CD4-positive, alpha-beta memory T cell (primary cell): ENCODE measurements around the gene RNF38. TPM values are rescaled to one million over a fixed set of nuclear protein-coding genes. Genes with fewer than 3 reads are reported as not detected.
"Not testable (repeated sequence)": the region's sequence is repeated elsewhere in the genome, so short reads cannot be mapped to it uniquely, and the experiment has no call there.

ENCODE experiments used
- CTCF ChIA-PET: fragments of 350-600 bp; sonication (Branson Sonifier 250); formaldehyde crosslinking; loops from one replicate; lab custom pipeline; 2021; ENCODE audit warnings: inconsistent platforms; ENCODE audit not compliant: partially characterized antibody; lab: Charles Lee
- POLR2A ChIA-PET: fragments of 350-600 bp; sonication (Branson Sonifier 250); formaldehyde crosslinking; loops from one replicate; lab custom pipeline; 2021; ENCODE audit not compliant: partially characterized antibody; lab: Charles Lee
- DNase-seq, 5 donors: peaks; one replicate each; pipeline versions ENCODE4 v3.0.0 to v3.0.0-alpha.2; 2020 to 2022; ENCODE audit warnings: mixed read lengths in 1 of 5
- H3K27ac ChIP-seq: one replicate; pipeline ENCODE4 v1.7.0; 2013; ENCODE audit warnings: low read depth, low read length
- H3K27me3 ChIP-seq: 2 replicates; pipeline ENCODE4 v1.7.0; 2013; ENCODE audit warnings: mild to moderate bottlenecking, low read length, moderate library complexity; ENCODE audit not compliant: insufficient read depth
- H3K36me3 ChIP-seq: 2 replicates; pipeline ENCODE4 v1.7.0; 2013; ENCODE audit warnings: mild to moderate bottlenecking, low read length, moderate library complexity; ENCODE audit not compliant: insufficient read depth
- H3K4me1 ChIP-seq: 2 replicates; pipeline ENCODE4 v1.7.0; 2013; ENCODE audit warnings: mild to moderate bottlenecking, low read length, moderate library complexity; ENCODE audit not compliant: insufficient read depth
- H3K4me3 ChIP-seq, 2 donors: one replicate each; pipeline ENCODE4 v1.7.0; 2013; ENCODE audit warnings: low read length in 2 of 2, mild to moderate bottlenecking in 1 of 2
- H3K9me3 ChIP-seq, 2 donors: one replicate each; pipeline ENCODE4 v1.7.0; 2013; ENCODE audit warnings: low read length in 2 of 2, control low read depth in 1 of 2; ENCODE audit not compliant: control insufficient read depth in 1 of 2
- H3K27ac Mint-ChIP-seq, 7 donors: one replicate each; pipeline ENCODE4 v1.8.0; 2020 to 2021; ENCODE audit warnings: mixed read lengths in 7 of 7, mild to moderate bottlenecking in 6 of 7, inconsistent platforms in 3 of 7, moderate library complexity in 3 of 7
- H3K27me3 Mint-ChIP-seq, 2 donors: one replicate each; pipeline ENCODE4 v1.8.0; 2020 to 2021; ENCODE audit warnings: mixed read lengths in 2 of 2
- H3K36me3 Mint-ChIP-seq, 2 donors: one replicate each; pipeline ENCODE4 v1.8.0; 2020 to 2021; ENCODE audit warnings: mixed read lengths in 2 of 2, inconsistent platforms in 1 of 2, mild to moderate bottlenecking in 1 of 2
- H3K4me1 Mint-ChIP-seq, 4 donors: one replicate each; pipeline ENCODE4 v1.8.0; 2020 to 2021; ENCODE audit warnings: mixed read lengths in 4 of 4, mild to moderate bottlenecking in 1 of 4
- H3K4me3 Mint-ChIP-seq, 8 donors: one replicate each; pipeline ENCODE4 v1.8.0; 2020 to 2021; ENCODE audit warnings: mixed read lengths in 8 of 8, mild to moderate bottlenecking in 7 of 8, moderate library complexity in 6 of 8, inconsistent platforms in 3 of 8
- H3K9me3 Mint-ChIP-seq, 8 donors: one replicate each; pipeline ENCODE4 v1.8.0; 2020 to 2021; ENCODE audit warnings: mixed read lengths in 8 of 8, mild to moderate bottlenecking in 5 of 8, inconsistent platforms in 3 of 8, moderate library complexity in 1 of 8
- intact Hi-C: fragments of 100-400 bp; cut with micrococcal nuclease; formaldehyde crosslinking; loops from one replicate; pipeline ENCODE4 v1.15.1; 2023
- polyA plus RNA-seq, 2 donors: library from polyadenylated mRNA; unstranded; fragments of 300-500 nt; fragmentation: Illumina TruSeq; gene quantifications; one replicate each; pipeline ENCODE4 v1.2.3, GENCODE V29; 2021
- total RNA-seq, 2 experiments: library from RNA; stranded (reverse); gene quantifications; one replicate each; pipeline ENCODE4 v1.2.3, GENCODE V29; 2021

The RNF38 gene
- total and polyA plus RNA-seq, 4 experiments from 2014 or later = 16.5 to 78.3 (median 55.4) TPM

- intact Hi-C loops = no loop called here
- ChIA-PET POLR2A (no interaction called here), CTCF (no interaction called here)
Measured at GRCh38 chr9:36322462-36322861, 77.6 kb downstream of the RNF38 start.

GRCh38 chr9:36321903-36322302 is 78.2 kb downstream of the RNF38 start:
- intact Hi-C loops, H3K4me3 Mint-ChIP-seq, H3K27me3 Mint-ChIP-seq, H3K4me3 ChIP-seq, H3K27me3 ChIP-seq, H3K27ac Mint-ChIP-seq, H3K36me3 ChIP-seq, H3K36me3 Mint-ChIP-seq, DNase-seq, H3K9me3 Mint-ChIP-seq, CTCF ChIA-PET, H3K4me1 ChIP-seq, H3K9me3 ChIP-seq, H3K4me1 Mint-ChIP-seq, POLR2A ChIA-PET, H3K27ac ChIP-seq: not testable (repeated sequence)

More at GRCh38 chr9:36322462-36322861, 77.6 kb downstream of the RNF38 start:
- no peaks in the 10 kb centered on the region for H3K9me3 ChIP-seq
- Mint-ChIP-seq H3K4me1 (peaks cover 0 to 2% (median 0%) of the 10 kb centered on the region in 4 donors), H3K27me3 (peaks cover 0 to 3% of the 10 kb centered on the region in 2 donors), H3K27ac (no peak overlapping the region), H3K9me3 (peaks cover 0 to 4% (median 0%) of the 10 kb centered on the region in 8 donors), H3K36me3 (no peaks in the 10 kb centered on the region), H3K4me3 (no peak overlapping the region)
- H3K4me1 ChIP-seq = no peaks in the 10 kb centered on the region
- no peak for DNase-seq
- H3K4me3 ChIP-seq = no peak overlapping the region
- H3K27me3 ChIP-seq = no peaks in the 10 kb centered on the region
- no peak overlapping the region for H3K27ac ChIP-seq
- H3K36me3 ChIP-seq = no peaks in the 10 kb centered on the region

- Mint-ChIP-seq H3K27me3 (peaks cover 0 to 3% of the 10 kb centered on the region in 2 donors), H3K27ac (no peak overlapping the region), H3K4me1 (peaks cover 0 to 2% (median 0%) of the 10 kb centered on the region in 4 donors), H3K9me3 (peaks cover 0 to 3% (median 0%) of the 10 kb centered on the region in 8 donors), H3K4me3 (no peak overlapping the region), H3K36me3 (no peaks in the 10 kb centered on the region)
- Histone ChIP-seq H3K27me3 (no peaks in the 10 kb centered on the region), H3K4me1 (no peaks in the 10 kb centered on the region), H3K36me3 (no peaks in the 10 kb centered on the region), H3K9me3 (no peaks in the 10 kb centered on the region), H3K27ac (no peak overlapping the region), H3K4me3 (no peak overlapping the region)
- DNase-seq = no peak
- intact Hi-C loops = no loop called here
- POLR2A ChIA-PET = no interaction called here
- CTCF ChIA-PET = interaction anchor here (0.9 to 1.1 kb wide), 2 partner anchors 8 to 11 kb away, joined by 3 to 5 read pairs; no protein-coding TSS in a partner anchor
Measured at GRCh38 chr9:36320466-36320865, 79.6 kb downstream of the RNF38 start.

GRCh38 chr9:36319806-36320205 is 80.3 kb downstream of the RNF38 start:
- DNase-seq = no peak
- ChIA-PET POLR2A (no interaction called here), CTCF (interaction anchor here (1.1 kb wide), 1 partner anchor 9 kb away, joined by 3 read pairs; no protein-coding TSS in a partner anchor)
- H3K36me3 Mint-ChIP-seq = no peaks in the 10 kb centered on the region
- no peaks in the 10 kb centered on the region for H3K9me3 ChIP-seq
- no peak overlapping the region for H3K27ac ChIP-seq
- H3K36me3 ChIP-seq = no peaks in the 10 kb centered on the region
- no peaks in the 10 kb centered on the region for H3K4me1 ChIP-seq
- peaks cover 0 to 4% (median under 1%) of the 10 kb centered on the region in 4 donors for H3K4me1 Mint-ChIP-seq
- no peak overlapping the region for H3K4me3 Mint-ChIP-seq
- H3K4me3 ChIP-seq = no peak overlapping the region
- peaks cover 0 to 3% (median 0%) of the 10 kb centered on the region in 8 donors for H3K9me3 Mint-ChIP-seq
- no peak overlapping the region for H3K27ac Mint-ChIP-seq
- no peaks in the 10 kb centered on the region for H3K27me3 ChIP-seq
- peaks cover 0 to 3% of the 10 kb centered on the region in 2 donors for H3K27me3 Mint-ChIP-seq
- intact Hi-C loops = no loop called here

- Mint-ChIP-seq H3K27me3 (peaks cover 0 to 3% of the 10 kb centered on the region in 2 donors), H3K4me3 (no peak overlapping the region), H3K9me3 (peaks cover 0 to 3% (median 0%) of the 10 kb centered on the region in 8 donors), H3K27ac (no peak overlapping the region), H3K4me1 (peaks cover 0 to 4% (median under 1%) of the 10 kb centered on the region in 4 donors), H3K36me3 (no peaks in the 10 kb centered on the region)
- no peaks in the 10 kb centered on the region for H3K27me3 ChIP-seq
- DNase-seq = no peak
- no peaks in the 10 kb centered on the region for H3K36me3 ChIP-seq
- H3K27ac ChIP-seq = no peak overlapping the region
- intact Hi-C loops = no loop called here
- H3K4me1 ChIP-seq = no peaks in the 10 kb centered on the region
- ChIA-PET POLR2A (no interaction called here), CTCF (interaction anchor here (1.1 to 1.2 kb wide), 2 partner anchors 10 kb away, joined by 3 to 7 read pairs; no protein-coding TSS in a partner anchor)
- no peak overlapping the region for H3K4me3 ChIP-seq
- no peaks in the 10 kb centered on the region for H3K9me3 ChIP-seq
Measured at GRCh38 chr9:36319183-36319582, 80.9 kb downstream of the RNF38 start.

- Histone ChIP-seq H3K4me1 (no peaks in the 10 kb centered on the region), H3K4me3 (no peak overlapping the region), H3K9me3 (no peaks in the 10 kb centered on the region), H3K27me3 (no peaks in the 10 kb centered on the region), H3K36me3 (no peaks in the 10 kb centered on the region), H3K27ac (no peak overlapping the region)
- H3K4me1 Mint-ChIP-seq = peaks cover 0 to 4% (median under 1%) of the 10 kb centered on the region in 4 donors
- H3K4me3 Mint-ChIP-seq = no peak overlapping the region
- peaks cover 0 to 3% (median 0%) of the 10 kb centered on the region in 8 donors for H3K9me3 Mint-ChIP-seq
- DNase-seq = no peak
- CTCF ChIA-PET = interaction anchor here (1.2 to 1.5 kb wide), 2 partner anchors 10 to 70 kb away, joined by 5 to 7 read pairs; no protein-coding TSS in a partner anchor
- intact Hi-C loops = no loop called here
- POLR2A ChIA-PET = no interaction called here
- H3K36me3 Mint-ChIP-seq = no peaks in the 10 kb centered on the region
- H3K27me3 Mint-ChIP-seq = peaks cover 0 to 3% of the 10 kb centered on the region in 2 donors
- H3K27ac Mint-ChIP-seq = no peak overlapping the region
Measured at GRCh38 chr9:36318212-36318802, 81.8 kb downstream of the RNF38 start.

GRCh38 chr9:36317766-36318165 is 82.3 kb downstream of the RNF38 start:
- Histone ChIP-seq H3K9me3 (no peaks in the 10 kb centered on the region), H3K4me1 (no peaks in the 10 kb centered on the region), H3K36me3 (no peaks in the 10 kb centered on the region), H3K27ac (no peak overlapping the region), H3K4me3 (no peak overlapping the region), H3K27me3 (no peaks in the 10 kb centered on the region)
- intact Hi-C loops = no loop called here
- Mint-ChIP-seq H3K36me3 (no peaks in the 10 kb centered on the region), H3K27ac (no peak overlapping the region), H3K9me3 (peaks cover 0 to 3% (median 0%) of the 10 kb centered on the region in 8 donors), H3K4me3 (no peak overlapping the region), H3K27me3 (peaks cover 0 to 3% of the 10 kb centered on the region in 2 donors), H3K4me1 (peaks cover 0 to 4% (median under 1%) of the 10 kb centered on the region in 4 donors)
- DNase-seq = no peak
- CTCF ChIA-PET = interaction anchor here (1.2 to 1.5 kb wide), 3 partner anchors 11 to 69 kb away, joined by 5 to 7 read pairs (median 6); no protein-coding TSS in a partner anchor
- POLR2A ChIA-PET = no interaction called here
